BJ (cell line): Measurements from ENCODE around the gene CELF2. TPM values are rescaled to one million over a fixed set of nuclear protein-coding genes. Genes with fewer than 3 reads are reported as not detected.

Source experiments
- CTCF ChIA-PET: fragments of 350-600 bp; formaldehyde crosslinking; extraction: SDS; loops from one replicate; lab custom pipeline; 2021; ENCODE audit warnings: antibody characterized with exemption, inconsistent platforms; lab: Yijun Ruan, JAX
- POLR2A ChIA-PET: fragments of 300-600 bp; sonication (Branson Sonifier 250); formaldehyde crosslinking; extraction: SDS; loops from one replicate; lab custom pipeline; 2021; ENCODE audit warnings: antibody characterized with exemption; lab: Charles Lee
- DNase-seq: peaks from one replicate; pipeline ENCODE4 v3.0.0-alpha.2; 2011; ENCODE audit warnings: low read depth
- H3K27me3 ChIP-seq: 2 replicates; pipeline ENCODE4 v1.6.0; 2011; ENCODE audit warnings: low read length; ENCODE audit not compliant: control insufficient read depth, insufficient read depth
- H3K36me3 ChIP-seq: 2 replicates; pipeline ENCODE4 v1.5.1; 2011; ENCODE audit warnings: low read length; ENCODE audit not compliant: control insufficient read depth, insufficient read depth
- H3K4me3 ChIP-seq: 2 replicates; pipeline ENCODE4 v1.5.1; 2011; ENCODE audit warnings: low read depth, mild to moderate bottlenecking, control low read depth, low read length
- polyA plus RNA-seq: library from polyadenylated mRNA; depleted of rRNA; stranded (reverse); fragments of >200 nt; gene quantifications from 2 replicates; pipeline ENCODE4 v1.2.3, GENCODE V29; 2011
- TF ChIP-seq, protein P1 (sequence below): IDR thresholded peaks from 2 replicates; pipeline ENCODE4 v1.5.1; 2011; ENCODE audit warnings: low read depth, mild to moderate bottlenecking, control low read depth, inconsistent platforms, low read length, moderate library complexity; ENCODE audit not compliant: insufficient read depth

CELF2 gene
- polyA plus RNA-seq, 1 experiment, result 8.8 TPM

DNA sequence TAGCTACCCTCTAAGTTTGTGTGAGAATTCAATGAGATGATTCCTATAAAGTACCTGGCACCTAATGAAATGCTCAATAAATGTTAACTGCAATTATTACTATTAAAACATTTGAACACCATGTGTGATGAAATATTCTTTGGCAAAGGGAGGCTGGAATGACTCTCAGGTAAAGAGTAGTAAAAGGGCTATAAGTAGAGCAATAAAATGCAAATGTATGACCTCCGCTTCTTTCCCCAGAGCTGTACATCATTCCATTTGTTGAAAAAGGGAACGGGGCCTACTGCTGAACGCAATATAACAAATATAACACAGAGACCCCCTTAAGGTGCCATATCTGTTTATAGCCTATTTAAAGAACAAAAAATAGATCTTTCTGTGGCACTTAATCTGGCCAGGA, 27.8 kb downstream of the CELF2 start:
- Histone ChIP-seq H3K27me3 (no peaks in the 10 kb centered on the region), H3K36me3 (no peaks in the 10 kb centered on the region), H3K4me3 (no peak overlapping the region)
- no peak for DNase-seq
- ChIA-PET POLR2A (no interaction called here), CTCF (interaction anchor here (0.8 kb wide), 1 partner anchor 8 kb away, joined by 4 read pairs; no protein-coding TSS in a partner anchor)
- TF ChIP-seq, protein P1, sequence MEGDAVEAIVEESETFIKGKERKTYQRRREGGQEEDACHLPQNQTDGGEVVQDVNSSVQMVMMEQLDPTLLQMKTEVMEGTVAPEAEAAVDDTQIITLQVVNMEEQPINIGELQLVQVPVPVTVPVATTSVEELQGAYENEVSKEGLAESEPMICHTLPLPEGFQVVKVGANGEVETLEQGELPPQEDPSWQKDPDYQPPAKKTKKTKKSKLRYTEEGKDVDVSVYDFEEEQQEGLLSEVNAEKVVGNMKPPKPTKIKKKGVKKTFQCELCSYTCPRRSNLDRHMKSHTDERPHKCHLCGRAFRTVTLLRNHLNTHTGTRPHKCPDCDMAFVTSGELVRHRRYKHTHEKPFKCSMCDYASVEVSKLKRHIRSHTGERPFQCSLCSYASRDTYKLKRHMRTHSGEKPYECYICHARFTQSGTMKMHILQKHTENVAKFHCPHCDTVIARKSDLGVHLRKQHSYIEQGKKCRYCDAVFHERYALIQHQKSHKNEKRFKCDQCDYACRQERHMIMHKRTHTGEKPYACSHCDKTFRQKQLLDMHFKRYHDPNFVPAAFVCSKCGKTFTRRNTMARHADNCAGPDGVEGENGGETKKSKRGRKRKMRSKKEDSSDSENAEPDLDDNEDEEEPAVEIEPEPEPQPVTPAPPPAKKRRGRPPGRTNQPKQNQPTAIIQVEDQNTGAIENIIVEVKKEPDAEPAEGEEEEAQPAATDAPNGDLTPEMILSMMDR, result no peak

DNA sequence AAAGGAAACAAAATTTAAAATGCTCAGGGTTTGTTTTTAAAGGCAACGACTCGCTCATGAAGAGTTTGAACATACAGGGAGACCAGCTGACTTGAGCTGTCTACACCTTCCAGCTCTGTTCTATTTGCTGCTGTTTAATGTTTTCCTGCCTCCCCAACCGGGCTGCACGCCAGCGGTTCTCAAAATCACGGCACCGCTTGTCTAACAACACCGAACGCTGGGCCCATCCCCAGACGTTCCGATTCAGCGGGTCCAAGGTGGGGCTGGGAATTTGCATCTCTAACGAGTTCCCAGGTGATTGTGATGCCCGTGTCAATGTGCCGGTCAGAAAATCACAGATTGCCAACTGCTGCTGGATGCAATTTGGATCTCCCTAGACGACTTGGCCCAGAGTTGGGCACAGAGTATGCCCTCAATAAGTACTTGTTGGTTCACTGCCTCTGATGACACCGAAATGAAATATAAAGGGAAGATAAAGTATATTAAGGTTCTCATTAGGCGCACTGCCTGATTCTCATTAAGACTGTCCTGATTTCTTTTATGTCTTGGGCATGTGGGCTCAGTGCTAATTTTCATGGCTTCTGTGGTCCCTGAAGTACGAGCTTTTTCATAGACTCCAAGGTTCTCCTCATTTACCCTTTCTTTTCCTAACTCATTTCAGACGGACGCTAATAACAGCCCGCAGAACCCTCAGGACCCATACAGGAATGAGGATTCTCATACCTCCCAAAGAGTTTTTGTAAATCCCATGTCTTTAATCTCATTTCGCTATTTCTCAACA, 28.5 kb downstream of the CELF2 start:
- DNase-seq, result no peak
- TF ChIP-seq, protein P1, result no peak
- ChIA-PET CTCF (interaction anchor here (1.4 kb wide), 2 partner anchors 8 to 10 kb away, joined by 3 to 6 read pairs; no protein-coding TSS in a partner anchor), POLR2A (no interaction called here)
- Histone ChIP-seq H3K4me3 (no peak overlapping the region), H3K27me3 (no peaks in the 10 kb centered on the region), H3K36me3 (no peaks in the 10 kb centered on the region)

DNA sequence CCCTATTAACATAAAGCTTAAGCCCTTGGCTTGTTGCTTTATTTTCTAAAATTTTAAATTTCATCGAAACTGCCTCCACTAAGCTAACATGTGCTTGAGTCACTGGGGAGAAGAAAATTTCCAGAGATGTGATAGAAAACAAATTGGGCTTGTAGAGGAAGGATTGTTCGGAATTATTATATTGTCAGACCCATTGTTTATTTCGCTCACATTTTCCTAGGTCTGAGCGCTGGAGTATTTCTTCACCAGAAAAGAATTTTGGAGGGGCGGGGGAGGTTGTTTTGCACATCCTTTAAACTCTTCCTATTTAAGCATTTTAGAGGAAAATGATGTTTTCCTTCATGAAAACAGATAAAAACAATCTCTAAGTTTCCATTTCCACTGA, 29.1 kb downstream of the CELF2 start:
- H3K4me3 ChIP-seq, result no peak overlapping the region
- DNase-seq, result no peak
- ChIA-PET CTCF (interaction anchor here (1.4 kb wide), 2 partner anchors 9 kb away, joined by 3 to 6 read pairs; no protein-coding TSS in a partner anchor), POLR2A (no interaction called here)
- TF ChIP-seq, protein P1, result no peak
- H3K36me3 ChIP-seq, result no peaks in the 10 kb centered on the region
- H3K27me3 ChIP-seq, result no peaks in the 10 kb centered on the region

DNA sequence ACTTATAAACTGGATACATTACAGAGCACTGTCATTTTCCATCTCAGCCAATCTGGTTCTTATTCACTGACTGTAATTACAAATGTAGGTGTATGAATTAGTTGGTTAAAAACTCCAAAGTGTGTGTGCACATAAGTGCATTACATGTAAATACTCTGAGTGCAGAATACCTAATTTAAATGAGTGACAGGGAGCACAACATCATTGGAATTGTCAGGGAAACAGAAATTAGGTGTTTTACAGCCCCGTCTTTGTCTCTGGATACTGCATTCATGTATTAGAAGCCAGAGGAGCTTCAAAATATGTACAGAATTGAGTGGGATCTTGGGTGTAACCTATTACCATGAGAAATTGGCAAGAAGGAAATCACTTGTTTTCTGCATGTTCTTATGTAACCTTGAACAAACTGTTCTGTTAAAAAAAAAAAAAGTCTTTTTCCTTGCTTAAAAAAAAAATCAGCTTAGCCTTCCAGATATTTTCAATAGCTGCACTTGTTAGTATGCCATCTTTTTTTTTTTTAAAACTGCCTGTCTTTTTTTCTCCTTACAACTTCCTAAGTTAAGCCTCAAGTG, 31.1 kb downstream of the CELF2 start:
- no peak overlapping the region for H3K4me3 ChIP-seq
- TF ChIP-seq, protein P1, result no peak
- CTCF ChIA-PET, result interaction anchor here (0.6 to 0.7 kb wide), 3 partner anchors 14 to 462 kb away, joined by 3 read pairs; no protein-coding TSS in a partner anchor
- DNase-seq, result no peak
- H3K27me3 ChIP-seq, result no peaks in the 10 kb centered on the region
- no peaks in the 10 kb centered on the region for H3K36me3 ChIP-seq
- POLR2A ChIA-PET, result no interaction called here

DNA sequence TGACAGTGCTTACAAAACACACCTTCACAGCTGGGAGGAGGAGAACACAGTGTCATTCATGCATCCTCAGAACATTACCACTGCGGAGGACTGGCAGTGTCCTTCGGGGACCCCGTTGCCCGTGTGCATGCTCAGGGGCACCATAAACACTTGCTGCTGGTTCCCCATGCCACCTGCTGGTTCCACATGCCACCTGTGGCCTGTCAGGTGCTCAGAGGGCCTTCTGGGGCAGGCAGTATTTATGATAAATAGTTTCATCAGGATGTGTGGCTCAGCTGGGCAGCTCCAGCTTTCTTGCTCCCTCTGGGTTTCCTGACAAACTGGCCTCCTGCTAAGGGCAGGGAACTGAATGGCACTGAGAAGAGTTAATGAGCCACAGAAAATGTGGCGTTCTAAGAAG, 32.1 kb downstream of the CELF2 start:
- no peaks in the 10 kb centered on the region for H3K36me3 ChIP-seq
- no peaks in the 10 kb centered on the region for H3K27me3 ChIP-seq
- ChIA-PET CTCF (interaction anchor here (1.1 kb wide), 1 partner anchor 11 kb away, joined by 3 read pairs; no protein-coding TSS in a partner anchor), POLR2A (no interaction called here)
- H3K4me3 ChIP-seq, result no peak overlapping the region
- TF ChIP-seq, protein P1, result no peak
- DNase-seq, result no peak
